ENCODE data around the gene PDRG1.

GRCh38 chr20:31975874-31976273 lies 24.0 kb upstream of the PDRG1 start:
- TF ChIP-seq POLR2AphosphoS5 (IDR thresholded peaks at IDR 0.05; ENCODE audit: low read depth, low read length) (no peak), TAF1 (IDR thresholded peaks at IDR 0.05; ENCODE audit: borderline replicate concordance, insufficient read depth, low read length) (no peak), SIN3A (IDR thresholded peaks at IDR 0.05; ENCODE audit: borderline replicate concordance, insufficient read depth, low read length) (no peak)
- TF ChIP-seq, protein P1, sequence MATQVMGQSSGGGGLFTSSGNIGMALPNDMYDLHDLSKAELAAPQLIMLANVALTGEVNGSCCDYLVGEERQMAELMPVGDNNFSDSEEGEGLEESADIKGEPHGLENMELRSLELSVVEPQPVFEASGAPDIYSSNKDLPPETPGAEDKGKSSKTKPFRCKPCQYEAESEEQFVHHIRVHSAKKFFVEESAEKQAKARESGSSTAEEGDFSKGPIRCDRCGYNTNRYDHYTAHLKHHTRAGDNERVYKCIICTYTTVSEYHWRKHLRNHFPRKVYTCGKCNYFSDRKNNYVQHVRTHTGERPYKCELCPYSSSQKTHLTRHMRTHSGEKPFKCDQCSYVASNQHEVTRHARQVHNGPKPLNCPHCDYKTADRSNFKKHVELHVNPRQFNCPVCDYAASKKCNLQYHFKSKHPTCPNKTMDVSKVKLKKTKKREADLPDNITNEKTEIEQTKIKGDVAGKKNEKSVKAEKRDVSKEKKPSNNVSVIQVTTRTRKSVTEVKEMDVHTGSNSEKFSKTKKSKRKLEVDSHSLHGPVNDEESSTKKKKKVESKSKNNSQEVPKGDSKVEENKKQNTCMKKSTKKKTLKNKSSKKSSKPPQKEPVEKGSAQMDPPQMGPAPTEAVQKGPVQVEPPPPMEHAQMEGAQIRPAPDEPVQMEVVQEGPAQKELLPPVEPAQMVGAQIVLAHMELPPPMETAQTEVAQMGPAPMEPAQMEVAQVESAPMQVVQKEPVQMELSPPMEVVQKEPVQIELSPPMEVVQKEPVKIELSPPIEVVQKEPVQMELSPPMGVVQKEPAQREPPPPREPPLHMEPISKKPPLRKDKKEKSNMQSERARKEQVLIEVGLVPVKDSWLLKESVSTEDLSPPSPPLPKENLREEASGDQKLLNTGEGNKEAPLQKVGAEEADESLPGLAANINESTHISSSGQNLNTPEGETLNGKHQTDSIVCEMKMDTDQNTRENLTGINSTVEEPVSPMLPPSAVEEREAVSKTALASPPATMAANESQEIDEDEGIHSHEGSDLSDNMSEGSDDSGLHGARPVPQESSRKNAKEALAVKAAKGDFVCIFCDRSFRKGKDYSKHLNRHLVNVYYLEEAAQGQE (IDR thresholded peaks at IDR 0.05; ENCODE audit: insufficient read depth in 1 of 2, low read depth in 2 of 2, low read length in 2 of 2): no peak
